CD4-positive, alpha-beta T cell treated with Interleukin-17A for 1 hour (primary cell): Measurements from ENCODE around the gene IVL.

ENCODE experiments used
- DNase-seq: peaks from one replicate; pipeline ENCODE4 v3.0.0-alpha.2; 2020

Gene IVL

DNA sequence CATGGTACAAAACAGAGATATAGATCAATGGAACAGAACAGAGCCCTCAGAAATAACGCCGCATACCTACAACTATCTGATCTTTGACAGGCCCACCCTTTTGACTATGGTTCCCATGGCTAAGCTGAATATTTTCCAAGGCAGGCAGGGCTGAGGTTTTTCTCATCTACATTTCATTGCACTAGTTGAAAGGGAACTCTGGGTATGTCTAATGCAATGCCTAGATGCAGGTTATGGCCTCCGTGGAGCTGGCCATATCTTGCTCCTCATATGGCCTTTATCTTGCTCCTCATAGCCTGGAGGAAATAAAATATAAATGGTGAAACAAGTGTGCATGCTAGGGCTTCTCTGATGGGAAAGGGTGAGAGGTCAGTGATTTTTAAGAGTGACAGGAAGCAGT lies 49.2 kb downstream of the IVL start:
- no peak for DNase-seq

DNA sequence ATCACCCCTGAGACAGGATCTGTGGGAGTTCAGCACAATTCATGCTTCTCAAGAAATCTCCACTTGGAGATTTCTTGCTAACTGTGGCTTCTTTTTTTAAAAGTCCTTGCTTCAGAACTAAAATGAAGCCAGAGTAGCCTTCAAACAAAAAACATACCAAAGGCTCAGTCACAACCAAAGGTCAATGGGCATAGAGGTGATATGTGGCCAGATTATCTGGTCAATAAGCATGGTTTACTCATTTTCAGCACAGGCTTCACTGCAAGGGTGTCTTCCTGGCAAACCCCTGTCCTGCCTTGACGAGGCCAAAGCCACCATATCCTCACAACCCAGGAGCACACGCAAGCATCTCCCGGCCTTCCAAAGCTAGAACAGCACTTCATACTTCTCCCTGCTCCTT lies 50.9 kb downstream of the IVL start:
- no peak for DNase-seq

DNA sequence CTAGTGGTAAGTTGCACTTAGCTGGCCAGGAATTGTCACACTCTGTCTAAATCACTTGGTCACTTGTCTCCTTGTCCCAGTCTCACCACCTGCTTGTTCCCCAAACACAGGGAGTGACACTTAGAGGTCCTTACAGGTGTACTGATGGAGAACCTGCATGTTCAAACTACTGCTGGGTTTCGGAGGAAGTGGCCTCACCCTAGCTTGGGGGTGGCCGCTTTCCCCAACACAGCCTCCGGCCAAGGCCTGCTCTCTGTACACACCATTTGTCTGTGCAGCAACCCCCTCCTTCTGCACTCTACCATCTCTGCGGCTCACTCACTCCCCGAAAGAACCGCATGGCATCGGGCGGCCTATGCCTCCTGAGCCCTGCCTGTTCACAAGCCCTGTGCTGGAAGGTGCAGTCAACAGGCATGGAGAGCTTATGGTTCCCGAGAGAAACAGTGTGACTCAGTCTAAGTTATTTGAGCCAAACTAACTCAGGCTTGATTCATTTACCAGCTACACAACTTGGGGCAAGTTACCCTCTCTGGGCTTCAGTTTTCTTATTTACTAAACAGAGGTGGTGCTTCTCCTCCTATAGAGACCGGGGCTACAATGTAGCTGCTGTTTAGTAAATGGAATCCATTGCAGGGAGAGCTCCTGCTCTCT lies 51.6 kb downstream of the IVL start:
- DNase-seq = no peak

DNA sequence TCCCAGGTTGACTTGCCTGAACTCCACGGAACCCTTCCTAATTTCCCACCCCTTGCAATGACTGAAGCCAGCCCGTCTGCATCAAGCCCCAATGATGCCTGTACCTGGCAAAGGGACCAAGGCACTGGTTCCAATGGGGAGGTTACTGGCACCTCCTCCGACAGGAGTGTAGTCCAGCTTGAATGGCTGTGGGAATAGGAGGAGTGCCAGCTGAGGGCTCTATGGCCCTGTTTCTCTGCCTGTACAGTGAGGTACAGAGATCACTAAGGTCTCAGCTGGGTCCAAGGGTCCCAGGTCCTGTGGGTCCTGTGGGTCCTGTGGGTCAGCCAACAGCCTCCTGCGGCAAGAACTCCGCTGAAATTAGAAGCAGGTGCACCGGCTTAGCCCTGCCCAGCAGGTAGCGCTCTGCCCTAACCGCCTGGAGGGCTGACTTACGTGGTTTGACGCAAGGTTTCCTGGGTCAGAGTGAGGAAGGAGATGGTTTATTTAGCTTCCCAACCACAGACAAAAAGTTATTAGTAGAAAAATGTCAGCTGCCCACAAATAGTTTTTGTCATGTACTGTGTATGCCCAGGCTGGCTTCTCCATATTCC lies 52.2 kb downstream of the IVL start:
- DNase-seq = no peak
